ENCODE data around the gene PLCG2.
"Not testable (repeated sequence)": the region's sequence is repeated elsewhere in the genome, so short reads cannot be mapped to it uniquely, and the experiment has no call there.

Gene PLCG2

GRCh38 chr16:81921085-81921814, 142.2 kb downstream of the PLCG2 start:
- no peak for DNase-seq

DNA sequence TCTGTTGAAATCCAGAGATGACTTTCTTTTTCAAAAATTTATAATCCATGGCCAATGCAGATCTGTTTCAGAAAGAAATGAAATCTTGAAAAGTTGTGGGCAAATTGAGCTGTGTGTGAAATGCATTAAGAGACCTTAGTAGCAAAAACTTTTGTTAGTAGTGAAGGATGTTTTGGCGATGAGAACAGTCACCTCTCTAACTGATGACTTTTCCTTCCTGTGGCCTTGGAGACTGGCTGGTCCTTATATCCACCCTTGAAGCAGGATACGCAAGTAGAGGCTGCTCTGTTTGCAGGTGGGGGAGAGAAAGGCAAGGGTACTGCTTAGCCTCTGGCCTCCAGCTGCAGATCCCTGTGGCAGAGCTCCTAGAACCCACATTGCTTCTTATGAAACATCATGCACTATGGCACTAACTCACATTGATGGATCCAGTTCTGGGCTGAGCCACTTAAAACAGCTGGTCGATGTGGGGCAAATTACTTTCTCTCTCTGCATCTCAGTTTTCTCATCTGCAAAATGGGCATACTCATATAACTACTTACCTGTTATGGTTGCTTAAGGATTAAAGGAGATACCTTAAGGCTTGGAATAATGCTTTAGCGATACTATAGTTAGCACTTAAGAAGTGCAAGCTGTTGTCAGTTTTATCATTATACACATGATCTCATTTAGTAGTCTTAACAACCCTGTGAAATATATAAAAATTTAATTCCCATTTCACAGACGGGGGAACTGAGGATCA, 142.9 kb downstream of the PLCG2 start:
- no peak for DNase-seq

GRCh38 chr16:81923296-81923695, 144.2 kb downstream of the PLCG2 start:
- DNase-seq, result no peak

DNA sequence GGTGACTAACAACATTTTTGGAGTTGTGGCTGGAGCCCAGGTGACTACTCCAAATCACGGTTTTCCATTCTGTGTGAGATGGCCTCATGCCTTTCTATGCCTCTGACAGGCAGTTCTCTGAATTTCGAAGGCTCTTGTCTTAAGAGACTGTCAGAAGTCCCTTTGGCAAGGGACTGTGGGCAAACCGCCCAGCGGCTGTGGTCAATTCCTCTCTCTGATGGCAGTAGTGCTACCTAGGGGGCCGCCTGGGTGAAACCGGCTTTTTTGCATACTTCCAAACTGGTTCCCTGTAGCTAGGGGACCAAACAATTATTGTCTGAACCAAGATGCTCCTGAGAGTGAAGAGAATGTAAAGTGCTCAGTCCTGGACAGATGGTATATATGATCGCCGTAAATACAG, 145.9 kb downstream of the PLCG2 start:
- no peak for DNase-seq

GRCh38 chr16:81926036-81926435, 146.9 kb downstream of the PLCG2 start:
- DNase-seq, result no peak

- DNase-seq, result no peak
Measured at GRCh38 chr16:81927561-81928185, 148.6 kb downstream of the PLCG2 start.

- no peak for DNase-seq
Measured at GRCh38 chr16:81928271-81928918, 149.3 kb downstream of the PLCG2 start.

DNA sequence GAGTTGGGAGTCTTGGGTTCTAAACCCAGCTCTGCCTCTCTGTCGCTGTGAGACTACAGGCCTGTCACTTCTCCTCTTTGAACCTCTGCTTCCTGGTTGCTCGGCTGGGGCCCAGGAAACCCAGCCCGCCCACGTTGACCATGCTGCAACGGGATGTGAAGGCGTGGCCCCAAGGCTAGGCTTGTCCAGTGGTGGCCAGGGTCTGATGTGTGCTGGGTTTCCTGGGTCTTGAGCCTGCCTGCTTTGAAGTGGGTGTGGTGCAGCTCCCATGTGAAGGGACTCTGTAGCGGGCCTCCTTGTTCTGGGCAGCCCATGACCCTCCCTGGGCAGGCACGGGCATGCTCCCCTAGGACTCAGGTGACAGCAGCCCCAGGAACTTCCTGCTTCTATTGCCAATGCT, 149.9 kb downstream of the PLCG2 start:
- DNase-seq, result peak; percentile 33

- no peak for DNase-seq
Measured at GRCh38 chr16:81929841-81930240, 150.8 kb downstream of the PLCG2 start.

DNA sequence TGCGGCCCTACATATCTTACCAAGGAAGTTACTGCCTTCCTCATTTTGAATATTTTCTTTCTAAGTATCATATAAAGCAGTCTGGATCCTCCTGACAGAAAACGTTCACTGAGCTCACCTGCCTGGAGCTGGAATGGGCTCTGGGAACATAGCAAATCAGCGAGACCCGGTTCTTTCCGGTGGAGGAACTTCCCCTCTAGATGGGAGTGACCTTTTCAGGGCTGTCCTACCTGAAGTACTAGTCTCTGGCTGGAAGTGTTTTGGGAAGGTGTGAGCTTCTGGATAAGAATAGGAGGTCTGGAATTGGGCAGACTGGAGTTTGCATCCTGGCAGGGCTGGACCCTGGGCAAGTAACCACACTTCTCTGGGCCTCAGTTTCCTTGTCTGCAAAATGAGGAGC, 152.8 kb downstream of the PLCG2 start:
- no peak for DNase-seq

DNA sequence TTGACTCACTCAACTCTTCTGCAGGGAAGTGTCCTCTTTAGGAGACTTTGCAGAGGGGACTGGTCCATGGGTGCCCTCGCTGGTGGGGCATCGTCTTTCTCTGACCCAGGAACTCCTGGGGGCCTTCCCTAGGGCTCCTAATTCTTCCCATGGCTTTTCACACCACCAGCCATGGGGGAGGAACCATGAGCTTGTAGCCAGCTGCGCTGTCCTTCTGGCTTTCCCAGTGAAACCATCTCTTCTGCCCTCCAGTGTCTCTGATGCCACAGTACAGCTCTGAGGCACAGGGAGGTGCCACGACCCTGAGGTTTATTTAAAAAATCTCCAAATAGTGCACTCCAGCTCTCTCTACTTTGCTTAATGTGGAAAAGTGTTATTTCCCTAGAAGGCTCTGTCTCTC, 153.6 kb downstream of the PLCG2 start:
- no peak for DNase-seq

GRCh38 chr16:81933361-81933760, 154.3 kb downstream of the PLCG2 start:
- DNase-seq, result no peak

GRCh38 chr16:81934711-81935110, 155.6 kb downstream of the PLCG2 start:
- DNase-seq, result not testable (repeated sequence)

GRCh38 chr16:81936209-81937000, 157.3 kb downstream of the PLCG2 start:
- DNase-seq, result no peak

DNA sequence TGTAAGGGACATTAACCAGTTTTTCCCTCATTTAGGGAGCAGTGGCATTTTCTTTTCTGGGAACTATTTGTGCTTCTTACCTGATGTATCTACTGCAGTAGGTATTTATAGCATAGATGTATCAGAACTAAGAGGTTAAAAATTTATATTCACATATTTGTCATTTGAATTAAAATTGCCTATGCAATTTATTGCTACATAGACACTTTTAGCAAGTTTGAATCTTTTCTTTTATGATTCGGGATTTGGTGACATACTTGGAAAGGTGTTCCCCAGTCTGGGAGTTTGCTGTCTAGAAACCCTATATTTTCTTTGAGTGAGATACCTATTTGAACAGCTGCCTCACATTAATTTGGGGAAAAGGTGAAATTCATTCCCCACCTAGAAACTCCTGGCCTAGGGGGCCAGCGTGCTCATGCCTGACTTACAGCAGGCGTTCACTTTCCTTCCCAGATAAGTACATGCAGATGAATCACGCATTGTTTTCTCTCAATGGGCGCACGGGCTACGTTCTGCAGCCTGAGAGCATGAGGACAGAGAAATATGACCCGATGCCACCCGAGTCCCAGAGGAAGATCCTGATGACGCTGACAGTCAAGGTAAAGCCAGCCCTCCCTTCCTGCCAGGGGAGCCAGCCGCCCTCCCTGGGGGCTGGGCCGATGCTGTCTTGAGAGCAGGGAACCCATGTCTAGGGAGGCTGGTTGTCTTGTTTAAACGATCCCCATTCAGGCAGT, 158.4 kb downstream of the PLCG2 start:
- no peak for DNase-seq

- no peak for DNase-seq
Measured at GRCh38 chr16:81938326-81939163, 159.5 kb downstream of the PLCG2 start.

GRCh38 chr16:81939164-81940056, 160.3 kb downstream of the PLCG2 start:
- DNase-seq, result no peak

- DNase-seq, result peak; percentile 17
Measured at GRCh38 chr16:81940781-81941560, 161.9 kb downstream of the PLCG2 start.

DNA sequence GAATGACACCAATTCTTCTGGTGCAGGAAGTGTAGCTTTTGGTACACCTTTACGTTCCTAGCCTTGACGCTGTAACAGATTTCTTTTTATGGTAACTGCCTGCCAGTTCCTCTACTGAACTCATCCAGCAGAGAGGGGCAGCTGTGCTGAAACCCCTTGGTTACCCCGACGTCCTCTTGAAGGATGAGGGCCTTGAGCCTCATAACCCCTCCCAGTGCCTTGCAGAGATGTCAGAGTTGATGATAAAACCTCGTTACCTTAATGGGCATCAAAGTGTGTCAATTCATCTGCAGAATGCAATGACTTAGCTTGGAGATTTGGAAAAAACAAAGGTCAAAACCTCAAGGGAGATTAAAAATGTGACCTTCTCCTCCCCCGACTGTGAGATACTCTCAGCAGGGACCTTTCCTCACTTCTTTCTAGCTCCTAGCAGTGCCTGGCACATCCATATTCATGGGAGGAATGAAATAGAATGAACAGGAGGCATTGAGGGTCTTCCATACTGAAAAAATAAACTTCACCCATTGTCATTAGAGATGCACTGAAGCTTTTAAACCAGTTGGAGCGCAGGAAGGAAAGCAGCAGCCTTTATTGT, 163.0 kb downstream of the PLCG2 start:
- no peak for DNase-seq

All from stimulated activated CD4-positive, alpha-beta T cell treated with anti-CD3 and anti-CD28 coated beads, Interleukin-15, amount 100 ng/mL, for 24 hours (primary cell).